SH-SY5Y (cell line): ENCODE measurements around the gene MAPT.

Source experiments
- GATA2 ChIP-seq: IDR thresholded peaks from 2 replicates; pipeline ENCODE4 v1.6.1; 2011; ENCODE audit warnings: mild to moderate bottlenecking, low read depth, low read length
- GATA3 ChIP-seq: IDR thresholded peaks from 2 replicates; pipeline ENCODE4 v1.6.1; 2011; ENCODE audit warnings: low read depth, mild to moderate bottlenecking, low read length, moderate library complexity

- TF ChIP-seq GATA2 (no peak), GATA3 (no peak)
These were observed 68.9 kb downstream of the MAPT start for GRCh38 chr17:45963283-45963682.
